Common myeloid progenitor, CD34-positive (primary cell): ENCODE results near the gene NAT8. TPM values are rescaled to one million over a fixed set of nuclear protein-coding genes. Genes with fewer than 3 reads are reported as not detected.
"Not testable (repeated sequence)": the region's sequence is repeated elsewhere in the genome, so short reads cannot be mapped to it uniquely, and the experiment has no call there.

ENCODE experiments used
- CTCF ChIA-PET: fragments of 350-600 bp; sonication (Branson Sonifier 250); formaldehyde crosslinking; loops from one replicate; lab custom pipeline; 2021; ENCODE audit warnings: antibody characterized with exemption; lab: Charles Lee
- POLR2A ChIA-PET: fragments of 350-600 bp; sonication (Branson Sonifier 250); formaldehyde crosslinking; loops from one replicate; lab custom pipeline; 2021; ENCODE audit warnings: antibody characterized with exemption; lab: Charles Lee
- DNase-seq, 3 donors: peaks; one replicate each; pipeline versions ENCODE4 v3.0.0 to v3.0.0-alpha.2; 2013
- H3K27ac ChIP-seq, 2 experiments: 1 replicate in 1 of 2; 2 replicates in 1 of 2; pipeline ENCODE4 v1.7.0; 2013; ENCODE audit warnings: inconsistent platforms in 2 of 2, low read length in 2 of 2, mild to moderate bottlenecking in 2 of 2, low read depth in 1 of 2, moderate library complexity in 1 of 2; ENCODE audit not compliant: severe bottlenecking in 2 of 2, insufficient read depth in 1 of 2, poor library complexity in 1 of 2
- H3K27me3 ChIP-seq, 5 experiments: replicated peaks in 2 of 5; 1 replicate in 3 of 5; 2 replicates in 2 of 5; pipeline versions ENCODE4 v1.6.1 to v1.7.0; 2013; ENCODE audit warnings: low read length in 4 of 5, mild to moderate bottlenecking in 2 of 5, moderate library complexity in 2 of 5, inconsistent platforms in 1 of 5; ENCODE audit not compliant: insufficient read depth in 5 of 5, control insufficient read depth in 4 of 5
- H3K36me3 ChIP-seq, 4 experiments: 1 replicate in 2 of 4; 2 replicates in 2 of 4; pipeline versions ENCODE4 v1.6.1 to v1.7.0; 2013; ENCODE audit warnings: low read length in 3 of 4, control low read depth in 1 of 4, mild to moderate bottlenecking in 1 of 4; ENCODE audit not compliant: control insufficient read depth in 4 of 4, insufficient read depth in 4 of 4
- H3K4me1 ChIP-seq, 4 experiments: 1 replicate in 3 of 4; 2 replicates in 1 of 4; pipeline versions ENCODE4 v1.6.1 to v1.7.1; 2013; ENCODE audit warnings: low read length in 3 of 4, mild to moderate bottlenecking in 3 of 4, control low read depth in 1 of 4, inconsistent platforms in 1 of 4, moderate library complexity in 1 of 4; ENCODE audit not compliant: control insufficient read depth in 4 of 4, insufficient read depth in 4 of 4; ENCODE audit errors: control extremely low read depth in 1 of 4
- H3K4me3 ChIP-seq, 7 experiments: 1 replicate in 4 of 7; 2 replicates in 3 of 7; pipeline versions ENCODE4 v1.5.1 to v1.7.0; 2013; ENCODE audit warnings: mild to moderate bottlenecking in 7 of 7, low read length in 6 of 7, moderate library complexity in 6 of 7, inconsistent platforms in 2 of 7, low read depth in 2 of 7, control low read depth in 1 of 7; ENCODE audit not compliant: insufficient read depth in 4 of 7, control insufficient read depth in 1 of 7; ENCODE audit errors: extremely low read depth in 1 of 7
- H3K9me3 ChIP-seq, 5 experiments: 1 replicate in 4 of 5; 2 replicates in 1 of 5; pipeline versions ENCODE4 v1.6.1 to v1.7.1; 2013; ENCODE audit warnings: low read length in 4 of 5, mild to moderate bottlenecking in 2 of 5, inconsistent platforms in 1 of 5, low read depth in 1 of 5, moderate library complexity in 1 of 5; ENCODE audit not compliant: control insufficient read depth in 4 of 5, insufficient read depth in 2 of 5; ENCODE audit errors: control extremely low read depth in 1 of 5
- WGBS: methylation state at CpG from one replicate; pipeline ENCODE4 v1.1.5; 2013; ENCODE audit not compliant: insufficient coverage; 5-methylcytosine and 5-hydroxymethylcytosine counted together
- polyA plus RNA-seq: library from polyadenylated mRNA; unstranded; fragments of 120-200 nt; gene quantifications from one replicate; pipeline ENCODE4 v1.2.1, GENCODE V29; 2013

Gene NAT8, protein sequence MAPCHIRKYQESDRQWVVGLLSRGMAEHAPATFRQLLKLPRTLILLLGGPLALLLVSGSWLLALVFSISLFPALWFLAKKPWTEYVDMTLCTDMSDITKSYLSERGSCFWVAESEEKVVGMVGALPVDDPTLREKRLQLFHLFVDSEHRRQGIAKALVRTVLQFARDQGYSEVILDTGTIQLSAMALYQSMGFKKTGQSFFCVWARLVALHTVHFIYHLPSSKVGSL
- 0.38 TPM for polyA plus RNA-seq

- peak within 1 kb of the TSS in 1 of 7 experiments; percentile 11 for H3K4me3 ChIP-seq
- WGBS = 86% methylated on average over 12 of the region's 13 CpGs
- ChIA-PET CTCF (no interaction called here), POLR2A (no interaction called here)
- peaks cover 0 to 35% (median 19%) of the 10 kb centered on the region in 4 experiments for H3K4me1 ChIP-seq
- DNase-seq = peak in 1 of 3 donors; percentile 33
- H3K27me3 ChIP-seq = no peaks in the 10 kb centered on the region
- H3K27ac ChIP-seq = no peak within 1 kb of the TSS
- H3K9me3 ChIP-seq = peaks cover 0 to 9% (median 3%) of the 10 kb centered on the region in 5 experiments
- H3K36me3 ChIP-seq = no peaks in the 10 kb centered on the region
Measured at GRCh38 chr2:73642338-73643018, at the start of gene NAT8. NAT8 (minus strand) TSS chr2:73642422; CDS start chr2:73641628, 794 bp downstream.

- CTCF ChIA-PET = interaction anchor here (1.1 to 2.1 kb wide), 5 partner anchors 10 to 47 kb away, joined by 3 to 12 read pairs (median 4); partner anchors contain the start of gene TPRKB
- H3K27ac ChIP-seq, H3K9me3 ChIP-seq, H3K27me3 ChIP-seq, H3K36me3 ChIP-seq, H3K4me3 ChIP-seq, POLR2A ChIA-PET: not testable (repeated sequence)
- peak; percentile 40 to 59 (median 53) for DNase-seq
- H3K4me1 ChIP-seq = peaks cover 0 to 15% (median 11%) of the 10 kb centered on the region in 4 experiments
- WGBS = no CpG with 5 or more reads among the region's 4 CpGs
Measured at GRCh38 chr2:73690372-73691088, 48.3 kb upstream of the NAT8 start.

DNA sequence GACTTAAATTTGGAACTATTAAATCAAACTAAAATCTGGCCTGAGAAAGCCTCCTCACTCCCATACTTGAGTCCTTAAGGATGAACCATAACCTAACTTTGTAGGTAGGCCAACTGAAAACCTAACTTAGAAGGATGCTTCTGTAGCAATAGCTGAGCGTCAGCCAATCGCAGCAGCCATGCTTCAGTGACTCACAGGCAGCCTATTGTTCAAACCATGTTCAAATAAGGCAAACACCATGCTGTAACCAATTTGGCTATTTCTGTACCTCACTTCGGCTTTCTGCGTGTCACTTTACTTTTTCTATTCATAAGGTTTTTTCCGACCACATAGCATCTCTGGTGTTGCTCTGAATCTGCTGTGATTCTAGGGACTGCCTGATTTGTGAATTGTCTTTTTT is 46.3 kb upstream of the NAT8 start:
- CTCF ChIA-PET, H3K9me3 ChIP-seq, H3K4me3 ChIP-seq, DNase-seq, H3K36me3 ChIP-seq, H3K27me3 ChIP-seq, POLR2A ChIA-PET, H3K27ac ChIP-seq: not testable (repeated sequence)
- WGBS = 100% methylated on average over 4 of the region's 5 CpGs
- peaks cover 0 to 15% (median 11%) of the 10 kb centered on the region in 4 experiments for H3K4me1 ChIP-seq

DNA sequence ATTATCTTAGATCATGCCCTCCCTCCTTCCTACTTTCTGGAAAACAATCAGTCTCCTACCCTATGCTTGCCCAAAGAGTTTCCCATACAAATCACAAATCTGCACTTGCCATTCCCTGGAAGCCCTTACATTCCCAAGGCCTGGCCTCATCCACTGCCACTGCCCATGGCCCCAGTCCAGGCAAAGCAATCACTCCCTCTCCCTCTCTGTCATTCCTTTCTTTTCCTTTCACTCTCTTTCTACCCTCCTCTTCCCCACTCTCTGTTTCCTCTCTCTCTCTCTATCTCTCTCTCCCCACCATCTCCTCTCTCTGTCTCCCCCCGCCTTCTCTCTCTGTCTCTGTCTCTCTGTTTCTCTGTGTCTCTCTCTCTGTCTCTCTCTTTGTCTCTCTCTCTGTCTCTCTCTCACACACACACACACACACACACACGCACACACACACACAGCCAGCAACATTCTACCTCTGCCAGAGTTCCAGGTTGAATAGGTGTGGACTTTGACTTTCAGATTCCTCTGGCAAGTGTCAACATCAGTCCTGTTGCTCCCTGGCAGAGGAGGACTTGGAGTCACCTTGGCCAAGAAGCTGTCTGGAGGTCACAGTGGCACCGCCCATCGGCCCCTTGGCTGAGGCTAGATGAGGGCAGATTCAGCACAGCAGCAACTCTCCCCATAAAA is 43.7 kb upstream of the NAT8 start:
- peaks cover 0 to 15% (median 11%) of the 10 kb centered on the region in 4 experiments for H3K4me1 ChIP-seq
- DNase-seq = no peak
- H3K27me3 ChIP-seq = no peaks in the 10 kb centered on the region
- no peak overlapping the region for H3K4me3 ChIP-seq
- peak overlapping the region in 1 of 2 experiments; percentile 17 for H3K27ac ChIP-seq
- ChIA-PET POLR2A (no interaction called here), CTCF (no interaction called here)
- H3K36me3 ChIP-seq = no peaks in the 10 kb centered on the region
- H3K9me3 ChIP-seq = peaks cover 0 to 3% (median 0%) of the 10 kb centered on the region in 5 experiments
- WGBS = 95% methylated on average over 3 of the region's 4 CpGs

DNA sequence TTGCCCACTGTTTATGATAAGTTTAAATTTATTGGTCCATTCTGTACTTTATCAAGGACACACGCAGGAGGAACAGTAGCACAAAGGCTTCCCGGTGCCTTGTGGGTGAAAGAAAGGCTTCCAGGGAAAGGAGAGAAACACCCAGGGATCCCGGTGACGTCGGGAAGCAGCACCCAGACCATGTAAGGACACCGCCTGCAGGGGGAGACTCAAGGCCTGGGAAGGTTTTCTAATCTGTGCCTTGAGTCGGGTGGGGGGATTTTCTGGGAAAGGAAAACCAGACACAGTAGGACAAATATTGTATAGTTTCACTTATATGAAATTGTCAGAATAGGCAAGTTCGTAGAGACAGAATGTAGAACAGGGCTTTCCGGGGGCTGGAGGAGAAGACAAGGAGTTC is 42.7 kb upstream of the NAT8 start:
- DNase-seq, H3K27me3 ChIP-seq, POLR2A ChIA-PET, H3K4me3 ChIP-seq, H3K27ac ChIP-seq, CTCF ChIA-PET, H3K36me3 ChIP-seq, H3K9me3 ChIP-seq: not testable (repeated sequence)
- H3K4me1 ChIP-seq = peaks cover 0 to 15% (median 11%) of the 10 kb centered on the region in 4 experiments
- WGBS = 83% methylated on average over 1 of the region's 9 CpGs

GRCh38 chr2:73684325-73684724 is 42.1 kb upstream of the NAT8 start:
- peak in 2 of 3 donors; percentile 36 to 54 for DNase-seq
- CTCF ChIA-PET = interaction anchor here (1.0 kb wide), 1 partner anchor 22 kb away, joined by 3 read pairs; no protein-coding TSS in a partner anchor
- WGBS = 88% methylated on average over 1 of the region's 1 CpG
- H3K4me1 ChIP-seq = peaks cover 0 to 15% (median 11%) of the 10 kb centered on the region in 4 experiments
- H3K36me3 ChIP-seq, H3K27me3 ChIP-seq, H3K4me3 ChIP-seq, H3K9me3 ChIP-seq, H3K27ac ChIP-seq, POLR2A ChIA-PET: not testable (repeated sequence)
